ENCODE data around the gene ZNF385B. TPM values are rescaled to one million over a fixed set of nuclear protein-coding genes. Genes with fewer than 3 reads are reported as not detected.

ZNF385B gene
- total RNA-seq, 1 experiment from 2014 or later, result 0.28 TPM

DNA sequence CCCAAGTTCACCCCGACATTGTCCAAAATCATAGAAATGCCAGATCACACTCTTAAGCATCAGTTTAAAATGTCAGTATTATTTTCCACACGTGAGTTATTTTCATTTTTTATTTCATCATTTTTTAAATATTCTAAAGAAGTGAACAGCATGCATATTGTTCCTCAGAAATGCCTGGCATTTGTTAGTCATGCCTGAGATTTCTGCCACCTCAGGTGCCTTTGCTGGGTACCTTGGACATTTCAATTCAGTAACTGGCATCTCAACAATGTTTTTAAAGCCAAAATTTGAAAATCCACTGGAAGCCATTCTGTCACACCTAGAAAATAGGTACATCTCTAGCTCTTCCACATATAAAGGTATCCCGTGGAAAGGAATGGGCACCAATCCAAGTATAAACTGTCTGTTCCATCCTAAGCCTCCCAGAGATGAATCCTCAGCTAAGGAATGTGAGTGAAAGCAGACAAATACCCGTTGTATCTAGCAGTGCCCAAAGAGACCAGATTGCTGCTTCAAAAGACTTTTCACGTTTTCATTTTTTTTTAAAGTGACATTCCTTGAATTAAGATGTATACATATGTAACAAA lies 159.8 kb downstream of the ZNF385B start:
- Histone ChIP-seq H3K36me3 (ENCODE audit: control insufficient read depth, insufficient read depth, low read length) (no peaks in the 10 kb centered on the region), H3K27ac (ENCODE audit: low read length) (no peak overlapping the region), H3K4me3 (ENCODE audit: low read depth in 2 of 2, low read length in 2 of 2) (no peak overlapping the region), H3K4me1 (ENCODE audit: control insufficient read depth, insufficient read depth, low read length) (no peaks in the 10 kb centered on the region), H3K9me3 (ENCODE audit: control insufficient read depth, insufficient read depth, low read depth, low read length) (no peaks in the 10 kb centered on the region), H3K27me3 (ENCODE audit: control insufficient read depth, insufficient read depth, low read length) (no peaks in the 10 kb centered on the region)
- BruUV-seq (replicated peaks), result no TSS peak
- DNase-seq (ENCODE audit: low read depth, low spot score), result no peak
- TF ChIP-seq POLR2AphosphoS5 (IDR thresholded peaks at IDR 0.05; ENCODE audit: low read depth, low read length) (no peak), SIN3A (IDR thresholded peaks at IDR 0.05; ENCODE audit: borderline replicate concordance, insufficient read depth, low read depth, low read length) (no peak), TCF7L2 (IDR thresholded peaks at IDR 0.05; ENCODE audit: low read depth, low read length) (no peak)
- TF ChIP-seq, protein P1, sequence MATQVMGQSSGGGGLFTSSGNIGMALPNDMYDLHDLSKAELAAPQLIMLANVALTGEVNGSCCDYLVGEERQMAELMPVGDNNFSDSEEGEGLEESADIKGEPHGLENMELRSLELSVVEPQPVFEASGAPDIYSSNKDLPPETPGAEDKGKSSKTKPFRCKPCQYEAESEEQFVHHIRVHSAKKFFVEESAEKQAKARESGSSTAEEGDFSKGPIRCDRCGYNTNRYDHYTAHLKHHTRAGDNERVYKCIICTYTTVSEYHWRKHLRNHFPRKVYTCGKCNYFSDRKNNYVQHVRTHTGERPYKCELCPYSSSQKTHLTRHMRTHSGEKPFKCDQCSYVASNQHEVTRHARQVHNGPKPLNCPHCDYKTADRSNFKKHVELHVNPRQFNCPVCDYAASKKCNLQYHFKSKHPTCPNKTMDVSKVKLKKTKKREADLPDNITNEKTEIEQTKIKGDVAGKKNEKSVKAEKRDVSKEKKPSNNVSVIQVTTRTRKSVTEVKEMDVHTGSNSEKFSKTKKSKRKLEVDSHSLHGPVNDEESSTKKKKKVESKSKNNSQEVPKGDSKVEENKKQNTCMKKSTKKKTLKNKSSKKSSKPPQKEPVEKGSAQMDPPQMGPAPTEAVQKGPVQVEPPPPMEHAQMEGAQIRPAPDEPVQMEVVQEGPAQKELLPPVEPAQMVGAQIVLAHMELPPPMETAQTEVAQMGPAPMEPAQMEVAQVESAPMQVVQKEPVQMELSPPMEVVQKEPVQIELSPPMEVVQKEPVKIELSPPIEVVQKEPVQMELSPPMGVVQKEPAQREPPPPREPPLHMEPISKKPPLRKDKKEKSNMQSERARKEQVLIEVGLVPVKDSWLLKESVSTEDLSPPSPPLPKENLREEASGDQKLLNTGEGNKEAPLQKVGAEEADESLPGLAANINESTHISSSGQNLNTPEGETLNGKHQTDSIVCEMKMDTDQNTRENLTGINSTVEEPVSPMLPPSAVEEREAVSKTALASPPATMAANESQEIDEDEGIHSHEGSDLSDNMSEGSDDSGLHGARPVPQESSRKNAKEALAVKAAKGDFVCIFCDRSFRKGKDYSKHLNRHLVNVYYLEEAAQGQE (IDR thresholded peaks at IDR 0.05; ENCODE audit: insufficient read depth in 1 of 2, low read depth in 2 of 2, low read length in 1 of 2), result no peak
- TF ChIP-seq, protein P2, sequence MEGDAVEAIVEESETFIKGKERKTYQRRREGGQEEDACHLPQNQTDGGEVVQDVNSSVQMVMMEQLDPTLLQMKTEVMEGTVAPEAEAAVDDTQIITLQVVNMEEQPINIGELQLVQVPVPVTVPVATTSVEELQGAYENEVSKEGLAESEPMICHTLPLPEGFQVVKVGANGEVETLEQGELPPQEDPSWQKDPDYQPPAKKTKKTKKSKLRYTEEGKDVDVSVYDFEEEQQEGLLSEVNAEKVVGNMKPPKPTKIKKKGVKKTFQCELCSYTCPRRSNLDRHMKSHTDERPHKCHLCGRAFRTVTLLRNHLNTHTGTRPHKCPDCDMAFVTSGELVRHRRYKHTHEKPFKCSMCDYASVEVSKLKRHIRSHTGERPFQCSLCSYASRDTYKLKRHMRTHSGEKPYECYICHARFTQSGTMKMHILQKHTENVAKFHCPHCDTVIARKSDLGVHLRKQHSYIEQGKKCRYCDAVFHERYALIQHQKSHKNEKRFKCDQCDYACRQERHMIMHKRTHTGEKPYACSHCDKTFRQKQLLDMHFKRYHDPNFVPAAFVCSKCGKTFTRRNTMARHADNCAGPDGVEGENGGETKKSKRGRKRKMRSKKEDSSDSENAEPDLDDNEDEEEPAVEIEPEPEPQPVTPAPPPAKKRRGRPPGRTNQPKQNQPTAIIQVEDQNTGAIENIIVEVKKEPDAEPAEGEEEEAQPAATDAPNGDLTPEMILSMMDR (IDR thresholded peaks at IDR 0.05), result no peak
- in situ Hi-C loops (cut with HindIII; ENCODE audit: low pct_unique_long_range_greater_than_20kb, low sequenced_read_pairs) (no loop called here), intact Hi-C loops (cut with micrococcal nuclease; ENCODE audit: unreplicated experiment) (no loop called here)
- ATAC-seq, result no peak
- ChIA-PET POLR2A (no interaction called here), CTCF (no interaction called here)

DNA sequence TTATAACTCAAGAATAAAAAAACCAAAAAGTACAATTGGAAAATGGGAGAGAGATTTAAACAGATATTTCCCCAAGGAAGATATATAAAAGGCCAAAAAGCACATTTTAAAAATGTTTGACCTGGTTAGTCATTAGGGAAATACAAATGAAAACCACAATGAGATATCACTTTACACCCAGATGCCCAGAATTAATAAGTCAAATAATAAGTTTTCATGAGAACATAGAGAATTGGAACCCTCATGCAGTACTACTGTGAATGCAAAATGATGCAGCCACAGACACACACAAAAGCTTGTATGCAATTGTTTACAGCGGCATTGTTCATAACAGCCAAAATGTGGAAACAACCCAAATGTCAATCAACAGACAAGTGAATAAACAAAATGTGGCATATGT lies 165.9 kb downstream of the ZNF385B start:
- H3K4me1 ChIP-seq (ENCODE audit: control insufficient read depth, insufficient read depth, low read length), result no peaks in the 10 kb centered on the region
- POLR2A ChIA-PET, result no interaction called here
- DNase-seq (ENCODE audit: low read depth, low spot score), result no peak

More for the DNA sequence above, 165.9 kb downstream of the ZNF385B start:
- Histone ChIP-seq H3K4me3 (ENCODE audit: low read depth in 2 of 2, low read length in 2 of 2) (no peak overlapping the region), H3K27me3 (ENCODE audit: control insufficient read depth, insufficient read depth, low read length) (no peaks in the 10 kb centered on the region), H3K9me3 (ENCODE audit: control insufficient read depth, insufficient read depth, low read depth, low read length) (no peaks in the 10 kb centered on the region), H3K27ac (ENCODE audit: low read length) (no peak overlapping the region), H3K36me3 (ENCODE audit: control insufficient read depth, insufficient read depth, low read length) (no peaks in the 10 kb centered on the region)
- CTCF ChIA-PET, result no interaction called here
- no peak for TF ChIP-seq SIN3A (IDR thresholded peaks at IDR 0.05; ENCODE audit: borderline replicate concordance, insufficient read depth, low read depth, low read length)
- TF ChIP-seq, protein P1 (IDR thresholded peaks at IDR 0.05; ENCODE audit: insufficient read depth in 1 of 2, low read depth in 2 of 2, low read length in 1 of 2), result no peak
- TF ChIP-seq, protein P2 (IDR thresholded peaks at IDR 0.05), result no peak
- TF ChIP-seq TCF7L2 (IDR thresholded peaks at IDR 0.05; ENCODE audit: low read depth, low read length), result no peak
- no peak for TF ChIP-seq POLR2AphosphoS5 (IDR thresholded peaks at IDR 0.05; ENCODE audit: low read depth, low read length)
- ATAC-seq, result no peak
- no TSS peak for BruUV-seq (replicated peaks)
- intact Hi-C loops (cut with micrococcal nuclease; ENCODE audit: unreplicated experiment) (no loop called here), in situ Hi-C loops (cut with HindIII; ENCODE audit: low pct_unique_long_range_greater_than_20kb, low sequenced_read_pairs) (no loop called here)

Measured in Panc1 (cell line).